ENCODE results near the gene CNTNAP2.

CNTNAP2 gene

GRCh38 chr7:148253629-148254028 is 2137.0 kb downstream of the CNTNAP2 start:
- H3K27me3 Mint-ChIP-seq, result peaks cover 23% of the 10 kb centered on the region
- peaks cover 8% of the 10 kb centered on the region for H3K9me3 Mint-ChIP-seq (ENCODE audit: low read depth)
- H3K27ac Mint-ChIP-seq, result no peak overlapping the region
- H3K4me3 Mint-ChIP-seq, result no peak overlapping the region
- H3K36me3 Mint-ChIP-seq, result peaks cover 6% of the 10 kb centered on the region
- no peaks in the 10 kb centered on the region for H3K4me1 Mint-ChIP-seq (ENCODE audit: low read depth)

DNA sequence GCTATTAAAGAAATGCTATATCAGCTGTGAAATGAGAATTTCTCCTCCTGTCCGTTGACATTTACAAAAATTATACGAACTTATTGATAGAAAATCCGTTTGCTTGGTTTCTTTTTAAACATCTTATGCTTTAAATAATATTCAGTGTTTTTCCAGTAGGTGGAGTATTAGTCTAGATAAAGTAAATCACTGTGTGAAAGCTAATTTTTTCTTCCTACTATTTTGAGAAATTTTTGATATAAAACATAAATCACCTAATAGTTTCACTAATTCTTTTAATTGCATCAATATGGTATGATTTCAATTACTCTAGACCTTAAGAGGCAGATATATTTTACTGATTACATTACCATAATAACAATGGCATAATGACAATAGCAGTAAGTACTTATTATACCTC is 2138.7 kb downstream of the CNTNAP2 start:
- no peak overlapping the region for H3K4me3 Mint-ChIP-seq
- H3K9me3 Mint-ChIP-seq (ENCODE audit: low read depth), result peaks cover 8% of the 10 kb centered on the region
- no peak overlapping the region for H3K27ac Mint-ChIP-seq
- peaks cover 6% of the 10 kb centered on the region for H3K36me3 Mint-ChIP-seq
- H3K4me1 Mint-ChIP-seq (ENCODE audit: low read depth), result no peaks in the 10 kb centered on the region
- peaks cover 10% of the 10 kb centered on the region for H3K27me3 Mint-ChIP-seq

DNA sequence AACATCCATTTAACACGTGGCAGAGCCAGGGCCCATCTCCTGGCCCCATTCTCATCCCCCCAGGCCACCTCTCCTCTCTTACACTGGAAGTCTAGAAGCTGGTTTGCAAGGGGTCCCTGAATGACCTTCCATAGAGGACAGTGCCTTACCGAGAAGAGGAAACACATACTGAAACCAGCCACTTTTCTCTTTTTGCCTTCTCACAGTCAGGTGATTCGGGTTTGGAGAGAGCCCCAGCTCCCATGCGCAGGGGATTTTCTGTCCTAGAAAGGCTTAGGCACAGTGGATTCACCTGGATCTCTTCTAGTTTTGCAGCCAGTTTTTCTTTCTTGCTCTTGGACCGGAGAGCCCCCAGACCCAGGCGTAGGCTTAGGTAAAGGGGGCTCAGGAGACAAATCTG is 2139.8 kb downstream of the CNTNAP2 start:
- peaks cover 7% of the 10 kb centered on the region for H3K27me3 Mint-ChIP-seq
- H3K4me3 Mint-ChIP-seq, result no peak overlapping the region
- H3K4me1 Mint-ChIP-seq (ENCODE audit: low read depth), result no peaks in the 10 kb centered on the region
- H3K27ac Mint-ChIP-seq, result no peak overlapping the region
- H3K9me3 Mint-ChIP-seq (ENCODE audit: low read depth), result peaks cover 8% of the 10 kb centered on the region
- peaks cover 6% of the 10 kb centered on the region for H3K36me3 Mint-ChIP-seq

DNA sequence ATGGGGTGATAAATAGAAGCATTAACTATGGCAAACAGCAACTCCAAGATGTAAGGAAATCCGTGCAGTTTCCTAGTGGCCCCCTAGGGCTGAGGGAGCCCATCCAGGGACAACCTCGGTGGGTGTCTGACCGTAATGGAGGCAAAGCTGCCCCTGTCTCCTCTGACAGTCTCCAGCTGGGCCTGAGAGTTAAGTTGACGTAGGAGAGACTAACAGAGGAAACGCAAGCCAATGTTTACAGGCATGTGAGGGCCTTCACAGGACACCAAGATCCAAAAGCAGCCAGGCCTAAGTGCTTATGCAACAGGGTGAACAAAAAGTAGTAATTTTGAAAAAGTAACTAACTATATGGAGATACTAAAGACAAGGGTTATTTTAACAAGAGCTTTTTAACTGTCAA is 2144.0 kb downstream of the CNTNAP2 start:
- peaks cover 5% of the 10 kb centered on the region for H3K27me3 Mint-ChIP-seq
- no peak overlapping the region for H3K4me3 Mint-ChIP-seq
- H3K4me1 Mint-ChIP-seq (ENCODE audit: low read depth), result peaks cover 14% of the 10 kb centered on the region
- H3K27ac Mint-ChIP-seq, result no peak overlapping the region
- H3K36me3 Mint-ChIP-seq, result no peaks in the 10 kb centered on the region
- H3K9me3 Mint-ChIP-seq (ENCODE audit: low read depth), result no peaks in the 10 kb centered on the region

- H3K9me3 Mint-ChIP-seq (ENCODE audit: low read depth), result no peaks in the 10 kb centered on the region
- H3K27me3 Mint-ChIP-seq, result peaks cover 5% of the 10 kb centered on the region
- no peak overlapping the region for H3K4me3 Mint-ChIP-seq
- no peaks in the 10 kb centered on the region for H3K36me3 Mint-ChIP-seq
- H3K27ac Mint-ChIP-seq, result no peak overlapping the region
- peaks cover 14% of the 10 kb centered on the region for H3K4me1 Mint-ChIP-seq (ENCODE audit: low read depth)
Observed at GRCh38 chr7:148261523-148261922, 2144.9 kb downstream of the CNTNAP2 start.

- Mint-ChIP-seq H3K9me3 (ENCODE audit: low read depth) (no peaks in the 10 kb centered on the region), H3K36me3 (no peaks in the 10 kb centered on the region), H3K4me1 (ENCODE audit: low read depth) (peaks cover 14% of the 10 kb centered on the region), H3K4me3 (peak overlapping the region; percentile 33), H3K27me3 (peaks cover 5% of the 10 kb centered on the region), H3K27ac (no peak overlapping the region)
Observed at GRCh38 chr7:148261996-148262688, 2145.5 kb downstream of the CNTNAP2 start.

- H3K4me3 Mint-ChIP-seq, result peak overlapping the region; percentile 33
- H3K36me3 Mint-ChIP-seq, result no peaks in the 10 kb centered on the region
- no peak overlapping the region for H3K27ac Mint-ChIP-seq
- H3K9me3 Mint-ChIP-seq (ENCODE audit: low read depth), result no peaks in the 10 kb centered on the region
- H3K4me1 Mint-ChIP-seq (ENCODE audit: low read depth), result peaks cover 14% of the 10 kb centered on the region
- peaks cover 5% of the 10 kb centered on the region for H3K27me3 Mint-ChIP-seq
Observed at GRCh38 chr7:148262721-148263229, 2146.2 kb downstream of the CNTNAP2 start.

- Mint-ChIP-seq H3K36me3 (no peaks in the 10 kb centered on the region), H3K9me3 (ENCODE audit: low read depth) (no peaks in the 10 kb centered on the region), H3K27ac (no peak overlapping the region), H3K4me1 (ENCODE audit: low read depth) (peaks cover 14% of the 10 kb centered on the region), H3K27me3 (peaks cover 5% of the 10 kb centered on the region), H3K4me3 (no peak overlapping the region)
Observed at GRCh38 chr7:148264933-148265557, 2148.4 kb downstream of the CNTNAP2 start.

- Mint-ChIP-seq H3K9me3 (ENCODE audit: low read depth) (no peaks in the 10 kb centered on the region), H3K36me3 (no peaks in the 10 kb centered on the region), H3K4me3 (no peak overlapping the region), H3K4me1 (ENCODE audit: low read depth) (peaks cover 14% of the 10 kb centered on the region), H3K27me3 (peaks cover 5% of the 10 kb centered on the region), H3K27ac (no peak overlapping the region)
Observed at GRCh38 chr7:148265896-148266295, 2149.3 kb downstream of the CNTNAP2 start.

- no peak overlapping the region for H3K27ac Mint-ChIP-seq
- peaks cover 14% of the 10 kb centered on the region for H3K4me1 Mint-ChIP-seq (ENCODE audit: low read depth)
- H3K36me3 Mint-ChIP-seq, result no peaks in the 10 kb centered on the region
- H3K9me3 Mint-ChIP-seq (ENCODE audit: low read depth), result no peaks in the 10 kb centered on the region
- no peak overlapping the region for H3K4me3 Mint-ChIP-seq
- peaks cover 5% of the 10 kb centered on the region for H3K27me3 Mint-ChIP-seq
Observed at GRCh38 chr7:148266795-148267194, 2150.2 kb downstream of the CNTNAP2 start.

- H3K36me3 Mint-ChIP-seq, result no peaks in the 10 kb centered on the region
- H3K9me3 Mint-ChIP-seq (ENCODE audit: low read depth), result no peaks in the 10 kb centered on the region
- H3K27ac Mint-ChIP-seq, result no peak overlapping the region
- peaks cover 5% of the 10 kb centered on the region for H3K27me3 Mint-ChIP-seq
- H3K4me1 Mint-ChIP-seq (ENCODE audit: low read depth), result no peaks in the 10 kb centered on the region
- H3K4me3 Mint-ChIP-seq, result no peak overlapping the region
Observed at GRCh38 chr7:148270576-148270975, 2154.0 kb downstream of the CNTNAP2 start.

- H3K9me3 Mint-ChIP-seq (ENCODE audit: low read depth), result no peaks in the 10 kb centered on the region
- H3K36me3 Mint-ChIP-seq, result no peaks in the 10 kb centered on the region
- H3K4me1 Mint-ChIP-seq (ENCODE audit: low read depth), result peaks cover 7% of the 10 kb centered on the region
- H3K27ac Mint-ChIP-seq, result no peak overlapping the region
- H3K4me3 Mint-ChIP-seq, result no peak overlapping the region
- H3K27me3 Mint-ChIP-seq, result peaks cover 6% of the 10 kb centered on the region
Observed at GRCh38 chr7:148274118-148274517, 2157.5 kb downstream of the CNTNAP2 start.

GRCh38 chr7:148275359-148275890 is 2158.8 kb downstream of the CNTNAP2 start:
- Mint-ChIP-seq H3K4me3 (no peak overlapping the region), H3K27ac (no peak overlapping the region), H3K27me3 (peaks cover 6% of the 10 kb centered on the region), H3K36me3 (no peaks in the 10 kb centered on the region), H3K4me1 (ENCODE audit: low read depth) (peaks cover 7% of the 10 kb centered on the region), H3K9me3 (ENCODE audit: low read depth) (no peaks in the 10 kb centered on the region)

GRCh38 chr7:148276314-148277041 is 2159.9 kb downstream of the CNTNAP2 start:
- Mint-ChIP-seq H3K4me3 (no peak overlapping the region), H3K27me3 (peaks cover 6% of the 10 kb centered on the region), H3K9me3 (ENCODE audit: low read depth) (no peaks in the 10 kb centered on the region), H3K27ac (no peak overlapping the region), H3K36me3 (no peaks in the 10 kb centered on the region), H3K4me1 (ENCODE audit: low read depth) (peaks cover 7% of the 10 kb centered on the region)

All from activated naive CD8-positive, alpha-beta T cell (primary cell).